GM12872 (cell line): ENCODE data around the gene TRPV5.

ENCODE experiments used
- TF ChIP-seq, protein P1 (sequence below): IDR thresholded peaks from 3 replicates; pipeline ENCODE4 v1.5.1; 2011; ENCODE audit warnings: low read depth, mild to moderate bottlenecking, low read length, moderate library complexity; ENCODE audit not compliant: insufficient read depth

TRPV5 gene

DNA sequence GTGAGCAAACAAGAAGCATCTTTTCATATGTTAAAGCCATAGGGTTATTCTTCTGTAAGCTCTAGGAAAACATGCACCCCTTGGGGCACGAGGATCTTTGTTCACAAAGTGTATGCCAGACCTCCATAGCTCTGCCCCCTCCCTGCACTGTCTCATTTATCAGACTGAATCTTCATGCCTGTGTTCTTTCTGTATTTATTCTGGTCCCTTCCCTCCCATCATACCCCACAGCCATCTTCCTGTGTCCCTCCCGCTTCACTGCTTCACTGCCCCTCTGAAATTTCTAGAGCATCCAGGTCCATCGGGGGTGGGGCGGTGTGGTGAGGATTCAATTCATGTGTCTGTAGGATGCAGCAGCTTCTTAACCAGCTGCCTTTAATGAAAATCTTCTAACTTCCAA lies 71.2 kb downstream of the TRPV5 start:
- TF ChIP-seq, protein P1, sequence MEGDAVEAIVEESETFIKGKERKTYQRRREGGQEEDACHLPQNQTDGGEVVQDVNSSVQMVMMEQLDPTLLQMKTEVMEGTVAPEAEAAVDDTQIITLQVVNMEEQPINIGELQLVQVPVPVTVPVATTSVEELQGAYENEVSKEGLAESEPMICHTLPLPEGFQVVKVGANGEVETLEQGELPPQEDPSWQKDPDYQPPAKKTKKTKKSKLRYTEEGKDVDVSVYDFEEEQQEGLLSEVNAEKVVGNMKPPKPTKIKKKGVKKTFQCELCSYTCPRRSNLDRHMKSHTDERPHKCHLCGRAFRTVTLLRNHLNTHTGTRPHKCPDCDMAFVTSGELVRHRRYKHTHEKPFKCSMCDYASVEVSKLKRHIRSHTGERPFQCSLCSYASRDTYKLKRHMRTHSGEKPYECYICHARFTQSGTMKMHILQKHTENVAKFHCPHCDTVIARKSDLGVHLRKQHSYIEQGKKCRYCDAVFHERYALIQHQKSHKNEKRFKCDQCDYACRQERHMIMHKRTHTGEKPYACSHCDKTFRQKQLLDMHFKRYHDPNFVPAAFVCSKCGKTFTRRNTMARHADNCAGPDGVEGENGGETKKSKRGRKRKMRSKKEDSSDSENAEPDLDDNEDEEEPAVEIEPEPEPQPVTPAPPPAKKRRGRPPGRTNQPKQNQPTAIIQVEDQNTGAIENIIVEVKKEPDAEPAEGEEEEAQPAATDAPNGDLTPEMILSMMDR = no peak

DNA sequence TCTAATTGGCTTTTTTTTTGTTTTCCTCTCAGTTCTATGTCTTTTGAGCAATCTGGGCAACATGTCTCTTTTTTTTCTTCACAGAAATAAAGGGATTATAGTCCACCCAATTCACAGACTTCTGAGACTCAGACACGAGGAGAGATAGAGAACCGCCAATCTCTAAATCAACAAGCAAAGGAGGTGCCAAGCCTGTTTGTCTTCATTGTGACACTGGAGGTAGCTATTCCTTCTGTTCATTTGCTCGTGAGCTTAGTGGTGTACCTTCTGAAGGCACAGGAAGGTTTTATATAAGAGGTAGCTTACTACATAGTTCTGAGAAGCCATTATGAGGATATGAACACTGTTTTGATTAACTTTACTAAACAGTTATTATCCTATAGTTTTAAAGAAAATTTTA lies 72.6 kb downstream of the TRPV5 start:
- TF ChIP-seq, protein P1 = no peak

DNA sequence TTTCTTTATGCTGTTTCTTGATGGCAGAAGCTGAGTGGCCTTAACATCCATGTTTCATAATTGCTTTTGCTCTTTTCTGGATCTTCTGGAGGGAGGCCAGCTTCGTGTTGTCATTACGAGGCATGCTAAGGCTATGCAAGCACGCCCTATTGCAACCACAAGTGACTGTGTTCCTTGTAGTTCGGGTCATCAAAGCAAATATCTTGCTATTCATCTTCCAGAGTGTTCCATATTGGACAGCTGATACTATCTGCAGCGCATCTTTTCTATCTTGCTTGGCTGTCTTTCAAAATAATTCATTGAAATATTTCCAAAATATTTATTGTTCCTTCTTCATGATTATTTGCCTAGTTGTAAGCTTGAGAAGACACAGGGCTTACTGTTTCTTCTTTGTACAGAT lies 73.7 kb downstream of the TRPV5 start:
- TF ChIP-seq, protein P1 = no peak

DNA sequence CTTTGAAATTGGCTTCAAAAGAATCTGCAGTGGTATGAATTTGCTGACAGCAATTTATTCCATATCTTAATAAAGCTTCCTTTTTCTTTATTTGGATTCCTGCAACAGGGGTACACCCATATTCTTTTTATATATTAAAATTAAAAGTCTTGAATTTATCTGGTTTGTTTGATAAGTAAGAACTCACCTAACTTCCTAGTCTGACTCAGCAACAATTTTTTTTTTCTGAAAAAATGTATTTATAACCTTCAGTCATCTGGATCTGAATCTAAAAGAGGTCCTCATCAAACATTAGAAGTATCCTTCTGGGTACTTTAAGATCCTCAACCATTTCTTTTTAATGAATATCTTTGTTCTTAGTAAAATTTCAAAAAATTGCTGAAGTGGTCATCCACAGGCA lies 74.1 kb downstream of the TRPV5 start:
- TF ChIP-seq, protein P1 = no peak
